Nephron progenitor cell (in vitro differentiated cells): Measurements from ENCODE around the gene HSD17B12.

Experiments
- DNase-seq: peaks from one replicate; pipeline ENCODE4 v3.0.0; 2021
- H3K27ac Mint-ChIP-seq: 2 replicates; pipeline ENCODE4 v1.8.0; 2021; ENCODE audit warnings: mild to moderate bottlenecking, moderate library complexity, mixed read lengths
- H3K27me3 Mint-ChIP-seq: 2 replicates; pipeline ENCODE4 v1.8.0; 2021; ENCODE audit warnings: mild to moderate bottlenecking, low read depth, mixed read lengths; ENCODE audit not compliant: poor library complexity
- H3K36me3 Mint-ChIP-seq: 2 replicates; pipeline ENCODE4 v1.8.0; 2021; ENCODE audit warnings: low read depth, mixed read lengths
- H3K4me1 Mint-ChIP-seq: 2 replicates; pipeline ENCODE4 v1.8.0; 2021; ENCODE audit warnings: mixed read lengths
- H3K4me3 Mint-ChIP-seq: 2 replicates; pipeline ENCODE4 v1.8.0; 2021; ENCODE audit warnings: mild to moderate bottlenecking, moderate library complexity, mixed read lengths
- H3K9me3 Mint-ChIP-seq: 2 replicates; pipeline ENCODE4 v1.8.0; 2021; ENCODE audit warnings: mild to moderate bottlenecking, moderate library complexity, mixed read lengths
- TF ChIP-seq, protein P1 (sequence below): fragments of 200-600 bp; sonication (generic); IDR thresholded peaks from 2 replicates; pipeline ENCODE4 v1.5.0; 2021; ENCODE audit warnings: antibody characterized with exemption

Gene HSD17B12

GRCh38 chr11:43723617-43724016, 43.1 kb downstream of the HSD17B12 start:
- no peaks in the 10 kb centered on the region for H3K4me1 Mint-ChIP-seq
- no peaks in the 10 kb centered on the region for H3K27me3 Mint-ChIP-seq
- no peak overlapping the region for H3K27ac Mint-ChIP-seq
- no peak for DNase-seq
- no peak overlapping the region for H3K4me3 Mint-ChIP-seq
- TF ChIP-seq, protein P1, sequence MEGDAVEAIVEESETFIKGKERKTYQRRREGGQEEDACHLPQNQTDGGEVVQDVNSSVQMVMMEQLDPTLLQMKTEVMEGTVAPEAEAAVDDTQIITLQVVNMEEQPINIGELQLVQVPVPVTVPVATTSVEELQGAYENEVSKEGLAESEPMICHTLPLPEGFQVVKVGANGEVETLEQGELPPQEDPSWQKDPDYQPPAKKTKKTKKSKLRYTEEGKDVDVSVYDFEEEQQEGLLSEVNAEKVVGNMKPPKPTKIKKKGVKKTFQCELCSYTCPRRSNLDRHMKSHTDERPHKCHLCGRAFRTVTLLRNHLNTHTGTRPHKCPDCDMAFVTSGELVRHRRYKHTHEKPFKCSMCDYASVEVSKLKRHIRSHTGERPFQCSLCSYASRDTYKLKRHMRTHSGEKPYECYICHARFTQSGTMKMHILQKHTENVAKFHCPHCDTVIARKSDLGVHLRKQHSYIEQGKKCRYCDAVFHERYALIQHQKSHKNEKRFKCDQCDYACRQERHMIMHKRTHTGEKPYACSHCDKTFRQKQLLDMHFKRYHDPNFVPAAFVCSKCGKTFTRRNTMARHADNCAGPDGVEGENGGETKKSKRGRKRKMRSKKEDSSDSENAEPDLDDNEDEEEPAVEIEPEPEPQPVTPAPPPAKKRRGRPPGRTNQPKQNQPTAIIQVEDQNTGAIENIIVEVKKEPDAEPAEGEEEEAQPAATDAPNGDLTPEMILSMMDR: no peak
- peaks cover 41% of the 10 kb centered on the region for H3K36me3 Mint-ChIP-seq
- peaks cover 7% of the 10 kb centered on the region for H3K9me3 Mint-ChIP-seq

- H3K27me3 Mint-ChIP-seq: peaks cover 3% of the 10 kb centered on the region
- H3K4me1 Mint-ChIP-seq: peaks cover 30% of the 10 kb centered on the region
- H3K27ac Mint-ChIP-seq: peak overlapping the region; percentile 77
These were observed 51.7 kb downstream of the HSD17B12 start for GRCh38 chr11:43732225-43732624.

DNA sequence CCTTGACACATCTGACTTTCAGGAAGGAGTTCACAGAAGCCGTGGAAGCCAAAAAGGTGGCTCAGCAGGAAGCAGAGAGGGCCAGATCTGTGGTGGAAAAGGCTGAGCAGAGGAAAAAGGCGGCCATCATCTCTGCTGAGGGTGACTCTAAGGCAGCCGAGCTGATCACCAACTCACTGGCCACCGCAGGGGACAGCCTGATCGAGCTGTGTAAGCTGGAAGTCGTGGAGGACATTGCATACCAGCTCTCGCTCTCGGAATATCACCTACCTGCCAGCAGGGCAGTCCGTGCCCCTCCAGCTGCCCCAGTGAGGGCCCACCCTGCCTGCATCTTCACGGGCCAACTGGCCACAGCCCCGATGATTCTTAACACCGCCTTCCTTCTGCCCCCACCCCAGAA, 53.7 kb downstream of the HSD17B12 start:
- Mint-ChIP-seq H3K27ac (no peak overlapping the region), H3K4me1 (peaks cover 50% of the 10 kb centered on the region), H3K27me3 (peaks cover 3% of the 10 kb centered on the region), H3K4me3 (no peak overlapping the region), H3K36me3 (peaks cover 49% of the 10 kb centered on the region), H3K9me3 (peaks cover 17% of the 10 kb centered on the region)
- DNase-seq: no peak
- TF ChIP-seq, protein P1: no peak

More at GRCh38 chr11:43732225-43732624, 51.7 kb downstream of the HSD17B12 start:
- TF ChIP-seq, protein P1: no peak
- H3K9me3 Mint-ChIP-seq: peaks cover 14% of the 10 kb centered on the region
- peaks cover 44% of the 10 kb centered on the region for H3K36me3 Mint-ChIP-seq
- no peak for DNase-seq
- H3K4me3 Mint-ChIP-seq: no peak overlapping the region

DNA sequence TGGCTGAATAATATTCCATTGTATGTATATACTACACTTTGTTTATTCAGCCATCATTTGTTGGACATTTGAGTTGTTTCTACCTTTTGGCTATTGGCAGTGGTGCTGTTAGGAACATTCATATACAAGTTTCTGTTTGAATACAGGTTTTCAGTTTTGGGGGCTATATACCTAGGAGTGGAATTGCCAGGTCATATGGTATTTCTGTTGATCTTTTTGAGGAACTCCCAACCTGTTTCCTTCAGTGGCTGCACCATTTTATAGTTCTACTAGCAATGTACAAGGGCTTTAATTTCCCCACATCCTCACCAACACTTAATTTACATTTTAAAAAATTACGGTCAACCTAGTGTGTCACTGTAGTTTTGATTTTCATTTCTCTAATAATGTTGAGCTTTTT, 54.6 kb downstream of the HSD17B12 start:
- Mint-ChIP-seq H3K27me3 (peaks cover 3% of the 10 kb centered on the region), H3K9me3 (peaks cover 17% of the 10 kb centered on the region)

DNA sequence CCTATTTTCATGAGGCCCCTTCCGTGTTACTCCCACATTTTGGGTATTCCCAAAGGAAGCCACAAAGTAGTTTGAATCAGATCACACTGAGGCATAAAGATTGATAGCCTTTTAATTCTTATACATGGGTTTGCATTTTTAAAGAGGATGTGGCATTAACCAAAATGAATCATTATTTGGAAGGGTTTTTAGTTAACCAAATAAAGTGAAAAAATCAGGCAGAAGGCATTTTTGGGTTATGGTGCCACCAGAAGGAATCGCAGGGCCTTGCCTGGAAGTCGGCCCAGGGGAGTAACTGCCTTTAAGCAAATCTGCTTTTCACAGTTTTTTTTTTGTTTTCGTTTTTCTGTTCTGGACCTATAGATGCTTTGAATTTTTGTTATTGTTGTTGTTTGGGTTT, 55.4 kb downstream of the HSD17B12 start:
- Mint-ChIP-seq H3K27me3 (peaks cover 3% of the 10 kb centered on the region), H3K36me3 (peaks cover 66% of the 10 kb centered on the region), H3K4me1 (peaks cover 58% of the 10 kb centered on the region), H3K9me3 (peaks cover 22% of the 10 kb centered on the region), H3K27ac (peak overlapping the region; percentile 68), H3K4me3 (no peak overlapping the region)
- DNase-seq: no peak
- TF ChIP-seq, protein P1: no peak

More for the DNA sequence above, 54.6 kb downstream of the HSD17B12 start:
- Mint-ChIP-seq H3K4me3 (no peak overlapping the region), H3K27ac (no peak overlapping the region), H3K4me1 (peaks cover 58% of the 10 kb centered on the region), H3K36me3 (peaks cover 57% of the 10 kb centered on the region)
- DNase-seq: no peak
- TF ChIP-seq, protein P1: no peak

DNA sequence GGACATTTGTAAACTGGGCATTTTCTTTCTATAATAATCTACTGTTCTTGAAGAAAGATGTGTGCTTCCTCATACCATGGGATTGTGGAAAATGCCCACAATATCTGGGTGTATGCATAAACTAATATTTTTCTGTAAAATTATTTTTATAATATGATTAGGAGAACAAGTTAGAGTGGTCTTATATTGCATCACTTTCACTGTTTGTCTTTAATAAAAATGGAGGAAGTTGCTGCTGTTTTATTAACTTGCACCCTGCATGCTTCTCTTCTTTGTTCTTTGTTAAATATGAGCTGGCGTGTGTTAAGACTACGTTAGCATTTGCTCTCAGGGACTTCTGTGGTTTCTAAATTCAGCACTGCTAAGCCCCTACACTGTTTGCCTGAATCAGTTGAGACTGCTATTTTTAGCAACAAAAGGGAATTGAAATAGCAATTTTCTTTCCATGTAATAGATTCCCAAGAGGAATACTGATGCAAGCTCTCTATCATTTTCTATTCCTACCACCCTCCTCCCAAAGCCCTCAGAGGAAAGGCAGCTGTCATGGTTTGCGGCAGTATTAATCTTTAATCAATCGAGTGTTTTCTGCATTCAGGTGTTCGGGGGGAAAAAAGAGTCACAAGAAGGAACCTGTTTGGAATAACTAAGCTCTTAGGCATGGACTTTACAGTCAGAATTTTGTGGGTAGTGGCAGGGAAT, 56.1 kb downstream of the HSD17B12 start:
- H3K36me3 Mint-ChIP-seq: peaks cover 71% of the 10 kb centered on the region
- TF ChIP-seq, protein P1: no peak
- H3K4me3 Mint-ChIP-seq: no peak overlapping the region

More for the DNA sequence above, 56.1 kb downstream of the HSD17B12 start:
- no peak for DNase-seq
- peaks cover 22% of the 10 kb centered on the region for H3K9me3 Mint-ChIP-seq
- H3K27me3 Mint-ChIP-seq: peaks cover 3% of the 10 kb centered on the region
- H3K27ac Mint-ChIP-seq: peak overlapping the region; percentile 68
- peaks cover 52% of the 10 kb centered on the region for H3K4me1 Mint-ChIP-seq
